NCI-H1048 (cell line): ENCODE data around the gene CCDC54.
"Not testable (repeated sequence)": the region's sequence is repeated elsewhere in the genome, so short reads cannot be mapped to it uniquely, and the experiment has no call there.

ENCODE experiments used
- DNase-seq: peaks from one replicate; lab custom pipeline; 2025; lab: John Stamatoyannopoulos, UW

The CCDC54 gene

GRCh38 chr3:107377151-107377550 lies at the start of gene CCDC54:
Gene CCDC54, plus strand, starts transcription at chr3:107377439. Its CDS starts 149 bp downstream, at chr3:107377588.
- DNase-seq: no peak

GRCh38 chr3:107328069-107328468 lies 49.2 kb upstream of the CCDC54 start:
- no peak for DNase-seq

GRCh38 chr3:107329088-107329487 lies 48.2 kb upstream of the CCDC54 start:
- no peak for DNase-seq

- DNase-seq: not testable (repeated sequence)
These were observed 37.5 kb upstream of the CCDC54 start for GRCh38 chr3:107339690-107340089.

GRCh38 chr3:107344722-107345121 lies 32.5 kb upstream of the CCDC54 start:
- no peak for DNase-seq

GRCh38 chr3:107345822-107346405 lies 31.3 kb upstream of the CCDC54 start:
- DNase-seq: no peak

GRCh38 chr3:107346564-107346963 lies 30.7 kb upstream of the CCDC54 start:
- no peak for DNase-seq

- no peak for DNase-seq
These were observed 29.5 kb upstream of the CCDC54 start for GRCh38 chr3:107347751-107348150.

GRCh38 chr3:107356706-107357105 lies 20.5 kb upstream of the CCDC54 start:
- no peak for DNase-seq

- no peak for DNase-seq
These were observed 15.6 kb upstream of the CCDC54 start for GRCh38 chr3:107361633-107362032.

- no peak for DNase-seq
These were observed 12.2 kb upstream of the CCDC54 start for GRCh38 chr3:107365051-107365450.

- no peak for DNase-seq
These were observed 10.5 kb upstream of the CCDC54 start for GRCh38 chr3:107366766-107367165.

GRCh38 chr3:107367353-107367752 lies 9.9 kb upstream of the CCDC54 start:
- DNase-seq: no peak

- DNase-seq: no peak
These were observed 8.4 kb upstream of the CCDC54 start for GRCh38 chr3:107368654-107369398.

GRCh38 chr3:107369791-107370190 lies 7.4 kb upstream of the CCDC54 start:
- no peak for DNase-seq

- no peak for DNase-seq
These were observed 6.3 kb upstream of the CCDC54 start for GRCh38 chr3:107370907-107371306.

- DNase-seq: no peak
These were observed 4.7 kb upstream of the CCDC54 start for GRCh38 chr3:107372506-107372905.

- no peak for DNase-seq
These were observed 3.3 kb upstream of the CCDC54 start for GRCh38 chr3:107373896-107374295.

GRCh38 chr3:107375682-107376081 lies 1.6 kb upstream of the CCDC54 start:
- no peak for DNase-seq

GRCh38 chr3:107382631-107383030 lies 5.4 kb downstream of the CCDC54 start:
- DNase-seq: no peak

GRCh38 chr3:107384428-107384827 lies 7.2 kb downstream of the CCDC54 start:
- no peak for DNase-seq

- DNase-seq: no peak
These were observed 7.7 kb downstream of the CCDC54 start for GRCh38 chr3:107384907-107385306.

- DNase-seq: no peak
These were observed 10.3 kb downstream of the CCDC54 start for GRCh38 chr3:107387555-107387954.
